GM23338 (cell line): Measurements from ENCODE around the gene KLHL1.

Experiments used
- CREB1 ChIP-seq: fragments of 250-450 bp; sonication (Bioruptor Pico); IDR thresholded peaks from 2 replicates; pipeline ENCODE4 v1.5.0; 2020; ENCODE audit warnings: low read depth, mild to moderate bottlenecking, moderate library complexity
- ETS1 ChIP-seq: IDR thresholded peaks from 2 replicates; pipeline ENCODE4 v1.6.1; 2016; ENCODE audit warnings: antibody characterized with exemption
- EZH2 ChIP-seq: fragments of 200-600 bp; sonication (generic); IDR thresholded peaks from one replicate; pipeline ENCODE4 v1.8.0; 2017; ENCODE audit warnings: antibody characterized with exemption, mild to moderate bottlenecking, low read depth; ENCODE audit not compliant: unreplicated experiment
- EZH2phosphoT487 ChIP-seq: fragments of 200-600 bp; sonication (generic); IDR thresholded peaks from one replicate; pipeline ENCODE4 v1.8.1; 2018; ENCODE audit warnings: antibody characterized with exemption; ENCODE audit not compliant: unreplicated experiment
- JUNB ChIP-seq: IDR thresholded peaks from one replicate; pipeline ENCODE4 v1.6.1; 2016; ENCODE audit warnings: antibody characterized with exemption; ENCODE audit not compliant: unreplicated experiment
- NANOG ChIP-seq: IDR thresholded peaks from 2 replicates; pipeline ENCODE4 v1.6.1; 2016; ENCODE audit warnings: antibody characterized with exemption, borderline replicate concordance
- POLR2AphosphoS5 ChIP-seq: IDR thresholded peaks from 2 replicates; pipeline ENCODE4 v1.6.1; 2016; ENCODE audit warnings: antibody characterized with exemption, low read depth
- STAT1 ChIP-seq: IDR thresholded peaks from one replicate; pipeline ENCODE4 v1.6.1; 2016; ENCODE audit warnings: antibody characterized with exemption; ENCODE audit not compliant: unreplicated experiment
- ZNF114 ChIP-seq: fragments of 250-450 bp; sonication (Bioruptor Pico); IDR thresholded peaks from 2 replicates; pipeline ENCODE4 v1.5.0; 2020; ENCODE audit warnings: mild to moderate bottlenecking, moderate library complexity
- ZNF331 ChIP-seq: fragments of 250-450 bp; sonication (Bioruptor Pico); IDR thresholded peaks from 2 replicates; pipeline ENCODE4 v1.5.0; 2020; ENCODE audit warnings: low read depth, mild to moderate bottlenecking, moderate library complexity
- TF ChIP-seq, protein P1 (sequence below), 2 experiments: fragments of 200-600 bp in 1 of 2; sonication (generic) in 1 of 2; conservative IDR thresholded peaks; 2 replicates each; pipeline versions ENCODE4 v1.5.1 to v1.6.1; 2016 to 2017; ENCODE audit warnings: antibody characterized with exemption in 2 of 2, low read depth in 2 of 2, mild to moderate bottlenecking in 2 of 2, moderate library complexity in 1 of 2
- TF ChIP-seq, protein P2 (sequence below): IDR thresholded peaks from one replicate; pipeline ENCODE4 v1.6.1; 2018; ENCODE audit warnings: antibody characterized with exemption; ENCODE audit not compliant: unreplicated experiment
- TF ChIP-seq, protein P3 (sequence below): fragments of 250-450 bp; sonication (Bioruptor Pico); IDR thresholded peaks from 2 replicates; pipeline ENCODE4 v1.5.0; 2020; ENCODE audit warnings: mild to moderate bottlenecking, moderate library complexity

GRCh38 chr13:69997061-69997460, 111.2 kb downstream of the KLHL1 start:
- TF ChIP-seq, protein P1, sequence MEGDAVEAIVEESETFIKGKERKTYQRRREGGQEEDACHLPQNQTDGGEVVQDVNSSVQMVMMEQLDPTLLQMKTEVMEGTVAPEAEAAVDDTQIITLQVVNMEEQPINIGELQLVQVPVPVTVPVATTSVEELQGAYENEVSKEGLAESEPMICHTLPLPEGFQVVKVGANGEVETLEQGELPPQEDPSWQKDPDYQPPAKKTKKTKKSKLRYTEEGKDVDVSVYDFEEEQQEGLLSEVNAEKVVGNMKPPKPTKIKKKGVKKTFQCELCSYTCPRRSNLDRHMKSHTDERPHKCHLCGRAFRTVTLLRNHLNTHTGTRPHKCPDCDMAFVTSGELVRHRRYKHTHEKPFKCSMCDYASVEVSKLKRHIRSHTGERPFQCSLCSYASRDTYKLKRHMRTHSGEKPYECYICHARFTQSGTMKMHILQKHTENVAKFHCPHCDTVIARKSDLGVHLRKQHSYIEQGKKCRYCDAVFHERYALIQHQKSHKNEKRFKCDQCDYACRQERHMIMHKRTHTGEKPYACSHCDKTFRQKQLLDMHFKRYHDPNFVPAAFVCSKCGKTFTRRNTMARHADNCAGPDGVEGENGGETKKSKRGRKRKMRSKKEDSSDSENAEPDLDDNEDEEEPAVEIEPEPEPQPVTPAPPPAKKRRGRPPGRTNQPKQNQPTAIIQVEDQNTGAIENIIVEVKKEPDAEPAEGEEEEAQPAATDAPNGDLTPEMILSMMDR (conservative IDR thresholded peaks at IDR 0.05; ENCODE audit: low read depth in 2 of 2): no peak
- TF ChIP-seq ETS1: no peak
- no peak for TF ChIP-seq JUNB
- no peak for TF ChIP-seq NANOG
- no peak for TF ChIP-seq POLR2AphosphoS5
- no peak for TF ChIP-seq EZH2
- TF ChIP-seq EZH2phosphoT487: no peak
- TF ChIP-seq, protein P2, sequence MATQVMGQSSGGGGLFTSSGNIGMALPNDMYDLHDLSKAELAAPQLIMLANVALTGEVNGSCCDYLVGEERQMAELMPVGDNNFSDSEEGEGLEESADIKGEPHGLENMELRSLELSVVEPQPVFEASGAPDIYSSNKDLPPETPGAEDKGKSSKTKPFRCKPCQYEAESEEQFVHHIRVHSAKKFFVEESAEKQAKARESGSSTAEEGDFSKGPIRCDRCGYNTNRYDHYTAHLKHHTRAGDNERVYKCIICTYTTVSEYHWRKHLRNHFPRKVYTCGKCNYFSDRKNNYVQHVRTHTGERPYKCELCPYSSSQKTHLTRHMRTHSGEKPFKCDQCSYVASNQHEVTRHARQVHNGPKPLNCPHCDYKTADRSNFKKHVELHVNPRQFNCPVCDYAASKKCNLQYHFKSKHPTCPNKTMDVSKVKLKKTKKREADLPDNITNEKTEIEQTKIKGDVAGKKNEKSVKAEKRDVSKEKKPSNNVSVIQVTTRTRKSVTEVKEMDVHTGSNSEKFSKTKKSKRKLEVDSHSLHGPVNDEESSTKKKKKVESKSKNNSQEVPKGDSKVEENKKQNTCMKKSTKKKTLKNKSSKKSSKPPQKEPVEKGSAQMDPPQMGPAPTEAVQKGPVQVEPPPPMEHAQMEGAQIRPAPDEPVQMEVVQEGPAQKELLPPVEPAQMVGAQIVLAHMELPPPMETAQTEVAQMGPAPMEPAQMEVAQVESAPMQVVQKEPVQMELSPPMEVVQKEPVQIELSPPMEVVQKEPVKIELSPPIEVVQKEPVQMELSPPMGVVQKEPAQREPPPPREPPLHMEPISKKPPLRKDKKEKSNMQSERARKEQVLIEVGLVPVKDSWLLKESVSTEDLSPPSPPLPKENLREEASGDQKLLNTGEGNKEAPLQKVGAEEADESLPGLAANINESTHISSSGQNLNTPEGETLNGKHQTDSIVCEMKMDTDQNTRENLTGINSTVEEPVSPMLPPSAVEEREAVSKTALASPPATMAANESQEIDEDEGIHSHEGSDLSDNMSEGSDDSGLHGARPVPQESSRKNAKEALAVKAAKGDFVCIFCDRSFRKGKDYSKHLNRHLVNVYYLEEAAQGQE: no peak
- TF ChIP-seq STAT1: no peak
- TF ChIP-seq CREB1 (CRISPR knock-in tag): no peak
- TF ChIP-seq ZNF331 (CRISPR knock-in tag): no peak
- TF ChIP-seq, protein P3, sequence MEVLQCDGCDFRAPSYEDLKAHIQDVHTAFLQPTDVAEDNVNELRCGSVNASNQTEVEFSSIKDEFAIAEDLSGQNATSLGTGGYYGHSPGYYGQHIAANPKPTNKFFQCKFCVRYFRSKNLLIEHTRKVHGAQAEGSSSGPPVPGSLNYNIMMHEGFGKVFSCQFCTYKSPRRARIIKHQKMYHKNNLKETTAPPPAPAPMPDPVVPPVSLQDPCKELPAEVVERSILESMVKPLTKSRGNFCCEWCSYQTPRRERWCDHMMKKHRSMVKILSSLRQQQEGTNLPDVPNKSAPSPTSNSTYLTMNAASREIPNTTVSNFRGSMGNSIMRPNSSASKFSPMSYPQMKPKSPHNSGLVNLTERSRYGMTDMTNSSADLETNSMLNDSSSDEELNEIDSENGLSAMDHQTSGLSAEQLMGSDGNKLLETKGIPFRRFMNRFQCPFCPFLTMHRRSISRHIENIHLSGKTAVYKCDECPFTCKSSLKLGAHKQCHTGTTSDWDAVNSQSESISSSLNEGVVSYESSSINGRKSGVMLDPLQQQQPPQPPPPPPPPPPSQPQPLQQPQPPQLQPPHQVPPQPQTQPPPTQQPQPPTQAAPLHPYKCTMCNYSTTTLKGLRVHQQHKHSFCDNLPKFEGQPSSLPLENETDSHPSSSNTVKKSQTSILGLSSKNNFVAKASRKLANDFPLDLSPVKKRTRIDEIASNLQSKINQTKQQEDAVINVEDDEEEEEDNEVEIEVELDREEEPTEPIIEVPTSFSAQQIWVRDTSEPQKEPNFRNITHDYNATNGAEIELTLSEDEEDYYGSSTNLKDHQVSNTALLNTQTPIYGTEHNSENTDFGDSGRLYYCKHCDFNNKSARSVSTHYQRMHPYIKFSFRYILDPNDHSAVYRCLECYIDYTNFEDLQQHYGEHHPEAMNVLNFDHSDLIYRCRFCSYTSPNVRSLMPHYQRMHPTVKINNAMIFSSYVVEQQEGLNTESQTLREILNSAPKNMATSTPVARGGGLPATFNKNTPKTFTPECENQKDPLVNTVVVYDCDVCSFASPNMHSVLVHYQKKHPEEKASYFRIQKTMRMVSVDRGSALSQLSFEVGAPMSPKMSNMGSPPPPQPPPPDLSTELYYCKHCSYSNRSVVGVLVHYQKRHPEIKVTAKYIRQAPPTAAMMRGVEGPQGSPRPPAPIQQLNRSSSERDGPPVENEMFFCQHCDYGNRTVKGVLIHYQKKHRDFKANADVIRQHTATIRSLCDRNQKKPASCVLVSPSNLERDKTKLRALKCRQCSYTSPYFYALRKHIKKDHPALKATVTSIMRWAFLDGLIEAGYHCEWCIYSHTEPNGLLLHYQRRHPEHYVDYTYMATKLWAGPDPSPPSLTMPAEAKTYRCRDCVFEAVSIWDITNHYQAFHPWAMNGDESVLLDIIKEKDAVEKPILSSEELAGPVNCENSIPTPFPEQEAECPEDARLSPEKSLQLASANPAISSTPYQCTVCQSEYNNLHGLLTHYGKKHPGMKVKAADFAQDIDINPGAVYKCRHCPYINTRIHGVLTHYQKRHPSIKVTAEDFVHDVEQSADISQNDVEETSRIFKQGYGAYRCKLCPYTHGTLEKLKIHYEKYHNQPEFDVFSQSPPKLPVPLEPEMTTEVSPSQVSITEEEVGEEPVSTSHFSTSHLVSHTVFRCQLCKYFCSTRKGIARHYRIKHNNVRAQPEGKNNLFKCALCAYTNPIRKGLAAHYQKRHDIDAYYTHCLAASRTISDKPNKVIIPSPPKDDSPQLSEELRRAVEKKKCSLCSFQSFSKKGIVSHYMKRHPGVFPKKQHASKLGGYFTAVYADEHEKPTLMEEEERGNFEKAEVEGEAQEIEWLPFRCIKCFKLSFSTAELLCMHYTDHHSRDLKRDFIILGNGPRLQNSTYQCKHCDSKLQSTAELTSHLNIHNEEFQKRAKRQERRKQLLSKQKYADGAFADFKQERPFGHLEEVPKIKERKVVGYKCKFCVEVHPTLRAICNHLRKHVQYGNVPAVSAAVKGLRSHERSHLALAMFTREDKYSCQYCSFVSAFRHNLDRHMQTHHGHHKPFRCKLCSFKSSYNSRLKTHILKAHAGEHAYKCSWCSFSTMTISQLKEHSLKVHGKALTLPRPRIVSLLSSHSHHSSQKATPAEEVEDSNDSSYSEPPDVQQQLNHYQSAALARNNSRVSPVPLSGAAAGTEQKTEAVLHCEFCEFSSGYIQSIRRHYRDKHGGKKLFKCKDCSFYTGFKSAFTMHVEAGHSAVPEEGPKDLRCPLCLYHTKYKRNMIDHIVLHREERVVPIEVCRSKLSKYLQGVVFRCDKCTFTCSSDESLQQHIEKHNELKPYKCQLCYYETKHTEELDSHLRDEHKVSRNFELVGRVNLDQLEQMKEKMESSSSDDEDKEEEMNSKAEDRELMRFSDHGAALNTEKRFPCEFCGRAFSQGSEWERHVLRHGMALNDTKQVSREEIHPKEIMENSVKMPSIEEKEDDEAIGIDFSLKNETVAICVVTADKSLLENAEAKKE (CRISPR knock-in tag): no peak
- no peak for TF ChIP-seq ZNF114 (CRISPR knock-in tag)
